GM19238 (cell line): Measurements from ENCODE around the gene PIGT.

Experiments
- DNase-seq: peaks from one replicate; pipeline ENCODE4 v3.0.0; 2011; ENCODE audit warnings: low spot score; ENCODE audit not compliant: insufficient read length

PIGT gene

GRCh38 chr20:45400346-45401031 is 15.5 kb upstream of the PIGT start:
- DNase-seq: no peak

- no peak for DNase-seq
Observed at GRCh38 chr20:45402946-45403345, 13.0 kb upstream of the PIGT start.

GRCh38 chr20:45404438-45404837 is 11.5 kb upstream of the PIGT start:
- DNase-seq: no peak

GRCh38 chr20:45405571-45406259 is 10.2 kb upstream of the PIGT start:
- DNase-seq: peak; percentile 8

GRCh38 chr20:45406260-45407066 is 9.5 kb upstream of the PIGT start:
- peak; percentile 11 for DNase-seq

GRCh38 chr20:45407067-45407745 is 8.7 kb upstream of the PIGT start:
- no peak for DNase-seq

GRCh38 chr20:45407783-45408645 is 7.9 kb upstream of the PIGT start, which contains the start of gene DBNDD2:
TSS of gene DBNDD2 (plus strand) at chr20:45408289. CDS start at chr20:45408468, 179 bp downstream.
- no peak for DNase-seq

- no peak for DNase-seq
Observed at GRCh38 chr20:45408646-45409213, 7.2 kb upstream of the PIGT start.

- DNase-seq: no peak
Observed at GRCh38 chr20:45409521-45410272, 6.2 kb upstream of the PIGT start.

GRCh38 chr20:45410887-45411286 is 5.1 kb upstream of the PIGT start:
- DNase-seq: no peak

- no peak for DNase-seq
Observed at GRCh38 chr20:45412653-45413052, 3.3 kb upstream of the PIGT start.

- no peak for DNase-seq
Observed at GRCh38 chr20:45413479-45413878, 2.5 kb upstream of the PIGT start.

GRCh38 chr20:45416917-45417316 is 976 bp downstream of the PIGT start:
- DNase-seq: no peak

GRCh38 chr20:45419188-45420091 is 3.5 kb downstream of the PIGT start:
- no peak for DNase-seq

- no peak for DNase-seq
Observed at GRCh38 chr20:45420125-45420524, 4.2 kb downstream of the PIGT start.

GRCh38 chr20:45423700-45424099 is 7.8 kb downstream of the PIGT start:
- DNase-seq: no peak

- no peak for DNase-seq
Observed at GRCh38 chr20:45425561-45425960, 9.6 kb downstream of the PIGT start.

GRCh38 chr20:45426320-45427016 is 10.5 kb downstream of the PIGT start:
- DNase-seq: no peak
